Fibroblast of lung (primary cell): ENCODE results near the gene KIF25. TPM values are rescaled to one million over a fixed set of nuclear protein-coding genes. Genes with fewer than 3 reads are reported as not detected.
A peak's percentile ranks its signal among the peaks of the same experiment; 100 is the strongest.

ENCODE experiments used
- DNase-seq, 2 donors: peaks; one replicate each; pipeline versions ENCODE4 v3.0.0 to v3.0.0-alpha.2; 2010; ENCODE audit warnings: low read depth in 2 of 2
- H2AFZ ChIP-seq: 2 replicates; pipeline ENCODE4 v1.5.1; 2012; ENCODE audit warnings: low read length, control low read depth, inconsistent platforms
- H3K27ac ChIP-seq: 2 replicates; pipeline ENCODE4 v1.5.1; 2011; ENCODE audit warnings: low read length, control low read depth; ENCODE audit not compliant: insufficient read depth
- H3K27me3 ChIP-seq: 2 replicates; pipeline ENCODE4 v1.5.1; 2011; ENCODE audit warnings: mild to moderate bottlenecking, low read length; ENCODE audit not compliant: control insufficient read depth, insufficient read depth
- H3K36me3 ChIP-seq: 2 replicates; pipeline ENCODE4 v1.5.1; 2011; ENCODE audit warnings: low read length; ENCODE audit not compliant: control insufficient read depth, insufficient read depth
- H3K4me1 ChIP-seq: 2 replicates; pipeline ENCODE4 v1.5.1; 2011; ENCODE audit warnings: low read length; ENCODE audit not compliant: control insufficient read depth, insufficient read depth; ENCODE audit errors: extremely low read depth
- H3K4me2 ChIP-seq: 2 replicates; pipeline ENCODE4 v1.5.1; 2011; ENCODE audit warnings: low read length, control low read depth; ENCODE audit not compliant: insufficient read depth; ENCODE audit errors: extremely low read depth
- H3K4me3 ChIP-seq, 4 experiments: fragments of 200-600 bp in 1 of 4; sonication (generic) in 1 of 4; replicated peaks in 1 of 4; 2 replicates each; pipeline ENCODE4 v1.5.1; 2011 to 2016; ENCODE audit warnings: low read length in 4 of 4, low read depth in 3 of 4, mild to moderate bottlenecking in 3 of 4, control low read depth in 2 of 4, inconsistent platforms in 1 of 4, mixed read lengths in 1 of 4; ENCODE audit not compliant: insufficient read depth in 1 of 4; ENCODE audit errors: control extremely low read depth in 1 of 4
- H3K79me2 ChIP-seq: 2 replicates; pipeline ENCODE4 v1.5.1; 2012; ENCODE audit warnings: mild to moderate bottlenecking, low read length, inconsistent platforms; ENCODE audit not compliant: control insufficient read depth, insufficient read depth
- H3K9ac ChIP-seq: 2 replicates; pipeline ENCODE4 v1.5.1; 2011; ENCODE audit warnings: mild to moderate bottlenecking, low read length, control low read depth; ENCODE audit not compliant: insufficient read depth
- H3K9me3 ChIP-seq: 2 replicates; pipeline ENCODE4 v1.5.1; 2012; ENCODE audit warnings: low read depth, low read length; ENCODE audit not compliant: control insufficient read depth, insufficient read depth
- H4K20me1 ChIP-seq: 2 replicates; pipeline ENCODE4 v1.5.1; 2011; ENCODE audit warnings: low read length; ENCODE audit not compliant: control insufficient read depth, insufficient read depth; ENCODE audit errors: extremely low read depth
- CTCF ChIP-seq, 2 donors: IDR thresholded peaks in 1 of 2; conservative IDR thresholded peaks in 1 of 2; 1 replicate in 1 of 2; 2 replicates in 1 of 2; pipeline ENCODE4 v1.5.1; 2011 to 2012; ENCODE audit warnings: low read length in 2 of 2, control low read depth in 1 of 2, inconsistent platforms in 1 of 2, low read depth in 1 of 2, mild to moderate bottlenecking in 1 of 2
- EZH2 ChIP-seq: IDR thresholded peaks from 2 replicates; pipeline ENCODE4 v1.5.1; 2012; ENCODE audit warnings: low read length, control low read depth, mild to moderate bottlenecking; ENCODE audit errors: missing control alignments
- polyA plus RNA-seq, 2 donors: library from polyadenylated mRNA; depleted of rRNA in 1 of 2; stranded (reverse) in 1 of 2; unstranded in 1 of 2; fragments of >200 nt; gene quantifications; 2 replicates each; pipeline ENCODE4 v1.2.1, GENCODE V29; 2011 to 2012; ENCODE audit warnings: missing spikeins in 1 of 2
- total RNA-seq: library from RNA; depleted of rRNA; stranded (reverse); fragments of >200 nt; gene quantifications from 2 replicates; pipeline ENCODE4 v1.2.1, GENCODE V29; 2014

The KIF25 gene
- total and polyA plus RNA-seq, 2 donors (not counting 1 experiment from before 2014, with no cell fraction given) = 0.33 TPM; not detected in 1

- Histone ChIP-seq H3K4me3 (no peak overlapping the region), H2AFZ (no peak overlapping the region), H3K9ac (no peak overlapping the region), H3K4me1 (no peaks in the 10 kb centered on the region), H4K20me1 (no peaks in the 10 kb centered on the region), H3K9me3 (no peaks in the 10 kb centered on the region), H3K79me2 (no peaks in the 10 kb centered on the region), H3K27ac (no peak overlapping the region), H3K4me2 (no peak overlapping the region), H3K36me3 (peaks cover 6% of the 10 kb centered on the region), H3K27me3 (no peaks in the 10 kb centered on the region)
- DNase-seq = peak in 1 of 2 donors; percentile 38
- TF ChIP-seq EZH2 = no peak
- TF ChIP-seq CTCF (conservative IDR thresholded peaks at IDR 0.05 in 1 of 2, IDR thresholded peaks at IDR 0.05 in 1 of 2; ENCODE audit: low read depth in 1 of 2, low read length in 2 of 2) = no peak
Measured at GRCh38 chr6:167949121-167949684, 48.3 kb upstream of the KIF25 start.

GRCh38 chr6:167951781-167952511 lies 45.5 kb upstream of the KIF25 start:
- no peak for TF ChIP-seq EZH2
- TF ChIP-seq CTCF (conservative IDR thresholded peaks at IDR 0.05 in 1 of 2, IDR thresholded peaks at IDR 0.05 in 1 of 2; ENCODE audit: low read depth in 1 of 2, low read length in 2 of 2) = no peak
- no peak for DNase-seq

GRCh38 chr6:167952512-167952859 lies 45.0 kb upstream of the KIF25 start:
- no peaks in the 10 kb centered on the region for H3K4me1 ChIP-seq
- H4K20me1 ChIP-seq = no peaks in the 10 kb centered on the region
- no peak overlapping the region for H2AFZ ChIP-seq
- H3K4me2 ChIP-seq = no peak overlapping the region
- no peaks in the 10 kb centered on the region for H3K79me2 ChIP-seq
- TF ChIP-seq EZH2 = no peak
- TF ChIP-seq CTCF (conservative IDR thresholded peaks at IDR 0.05 in 1 of 2, IDR thresholded peaks at IDR 0.05 in 1 of 2; ENCODE audit: low read depth in 1 of 2, low read length in 2 of 2) = no peak
- peaks cover 4% of the 10 kb centered on the region for H3K36me3 ChIP-seq
- H3K4me3 ChIP-seq = no peak overlapping the region
- H3K9ac ChIP-seq = no peak overlapping the region
- no peaks in the 10 kb centered on the region for H3K9me3 ChIP-seq
- H3K27me3 ChIP-seq = no peaks in the 10 kb centered on the region
- no peak overlapping the region for H3K27ac ChIP-seq
- no peak for DNase-seq

More at GRCh38 chr6:167951781-167952511, 45.5 kb upstream of the KIF25 start:
- no peak overlapping the region for H3K27ac ChIP-seq
- H3K4me2 ChIP-seq = no peak overlapping the region
- no peaks in the 10 kb centered on the region for H3K79me2 ChIP-seq
- no peak overlapping the region for H3K9ac ChIP-seq
- no peak overlapping the region for H2AFZ ChIP-seq
- H3K4me1 ChIP-seq = no peaks in the 10 kb centered on the region
- no peak overlapping the region for H3K4me3 ChIP-seq
- peaks cover 4% of the 10 kb centered on the region for H3K36me3 ChIP-seq
- H3K9me3 ChIP-seq = no peaks in the 10 kb centered on the region
- H3K27me3 ChIP-seq = no peaks in the 10 kb centered on the region
- H4K20me1 ChIP-seq = no peaks in the 10 kb centered on the region
